IMR-90 (cell line): Measurements from ENCODE around the gene LSM14B. TPM values are rescaled to one million over a fixed set of nuclear protein-coding genes. Genes with fewer than 3 reads are reported as not detected.
A peak's percentile ranks its signal among the peaks of the same experiment; 100 is the strongest.

Experiments used
- ATAC-seq: fragments of 200-7000 bp; cut with Tn5 transposase; 2 replicates; pipeline ENCODE4 v1.9.1; 2020; ENCODE audit warnings: low read depth, mild to moderate bottlenecking, moderate library complexity
- BruUV-seq: library from RNA; stranded (reverse); fragments of 400-500 nt; replicated peaks from 2 replicates; lab custom pipeline; 2021; lab: Mats Ljungman, UMichigan
- CTCF ChIA-PET: fragments of 300-600 bp; formaldehyde crosslinking; extraction: SDS; loops from one replicate; lab custom pipeline; 2021; ENCODE audit warnings: antibody characterized with exemption; lab: Yijun Ruan, JAX
- POLR2A ChIA-PET: fragments of 300-600 bp; sonication (Branson Sonifier 250); formaldehyde crosslinking; loops from one replicate; lab custom pipeline; 2022; ENCODE audit warnings: antibody characterized with exemption; ENCODE audit not compliant: unreplicated experiment; lab: Charles Lee
- DNase-seq: peaks from one replicate; pipeline ENCODE4 v3.0.0; 2013
- H2AFZ ChIP-seq: replicated peaks from 2 replicates; pipeline ENCODE3; 2013; ENCODE audit warnings: low read length, mild to moderate bottlenecking; ENCODE audit not compliant: poor library complexity
- H2AK5ac ChIP-seq: 2 replicates; pipeline ENCODE4 v1.6.1; 2013; ENCODE audit warnings: low read depth, low read length, inconsistent platforms
- H2AK9ac ChIP-seq: replicated peaks from 2 replicates; pipeline ENCODE3; 2013; ENCODE audit warnings: mild to moderate bottlenecking, low read depth, low read length, moderate library complexity; ENCODE audit not compliant: poor library complexity
- H2BK120ac ChIP-seq: 2 replicates; pipeline ENCODE4 v1.6.1; 2013; ENCODE audit warnings: low read depth, low read length, inconsistent platforms
- H2BK15ac ChIP-seq: 3 replicates; pipeline ENCODE4 v1.6.1; 2013; ENCODE audit warnings: low read depth, low read length, inconsistent platforms
- H2BK20ac ChIP-seq: 2 replicates; pipeline ENCODE4 v1.6.1; 2013; ENCODE audit warnings: low read depth, mild to moderate bottlenecking, inconsistent platforms, low read length, moderate library complexity
- H2BK5ac ChIP-seq: 2 replicates; pipeline ENCODE4 v1.6.1; 2013; ENCODE audit warnings: mild to moderate bottlenecking, low read depth, low read length, inconsistent platforms; ENCODE audit not compliant: poor library complexity, severe bottlenecking
- H3K14ac ChIP-seq: replicated peaks from 2 replicates; pipeline ENCODE4 v1.6.1; 2013; ENCODE audit warnings: low read depth, low read length, inconsistent platforms
- H3K18ac ChIP-seq: 2 replicates; pipeline ENCODE4 v1.6.1; 2013; ENCODE audit warnings: low read depth, low read length, control low read depth
- H3K23ac ChIP-seq: 2 replicates; pipeline ENCODE4 v1.6.1; 2013; ENCODE audit warnings: low read depth, low read length, inconsistent platforms
- H3K27ac ChIP-seq: 2 replicates; pipeline ENCODE4 v1.5.1; 2013; ENCODE audit warnings: mild to moderate bottlenecking, control low read depth, low read length; ENCODE audit not compliant: insufficient read depth
- H3K27me3 ChIP-seq: 2 replicates; pipeline ENCODE4 v1.6.1; 2013; ENCODE audit warnings: low read length; ENCODE audit not compliant: control insufficient read depth, insufficient read depth
- H3K36me3 ChIP-seq: 2 replicates; pipeline ENCODE4 v1.6.1; 2013; ENCODE audit warnings: low read length, mixed read lengths; ENCODE audit not compliant: control insufficient read depth, insufficient read depth
- H3K4ac ChIP-seq: 2 replicates; pipeline ENCODE4 v1.6.1; 2013; ENCODE audit warnings: low read depth, low read length, inconsistent platforms
- H3K4me1 ChIP-seq: 2 replicates; pipeline ENCODE4 v1.6.1; 2013; ENCODE audit warnings: low read length, mixed read lengths; ENCODE audit not compliant: control insufficient read depth, insufficient read depth
- H3K4me2 ChIP-seq: 2 replicates; pipeline ENCODE4 v1.6.1; 2013; ENCODE audit warnings: low read depth, mild to moderate bottlenecking, control low read depth, low read length, moderate library complexity
- H3K4me3 ChIP-seq: 2 replicates; pipeline ENCODE4 v1.5.1; 2013; ENCODE audit warnings: low read depth, mild to moderate bottlenecking, control low read depth, low read length, moderate library complexity; ENCODE audit not compliant: insufficient read depth
- H3K56ac ChIP-seq: 2 replicates; pipeline ENCODE4 v1.6.1; 2013; ENCODE audit warnings: low read length, inconsistent platforms; ENCODE audit not compliant: insufficient read depth; ENCODE audit errors: extremely low read depth
- H3K79me1 ChIP-seq, 2 experiments: 2 replicates each; pipeline ENCODE4 v1.6.1; 2013; ENCODE audit warnings: low read length in 2 of 2, inconsistent platforms in 1 of 2, low read depth in 1 of 2
- H3K9ac ChIP-seq: 2 replicates; pipeline ENCODE4 v1.6.1; 2013; ENCODE audit warnings: low read depth, low read length, control low read depth
- H3K9me1 ChIP-seq: 2 replicates; pipeline ENCODE4 v1.6.1; 2013; ENCODE audit warnings: low read length, inconsistent platforms; ENCODE audit not compliant: insufficient read depth
- H3K9me3 ChIP-seq: 2 replicates; pipeline ENCODE4 v1.6.1; 2013; ENCODE audit warnings: low read length; ENCODE audit not compliant: control insufficient read depth, insufficient read depth
- H4K20me1 ChIP-seq: 2 replicates; pipeline ENCODE4 v1.6.1; 2013; ENCODE audit warnings: low read length, inconsistent platforms; ENCODE audit not compliant: insufficient read depth
- H4K5ac ChIP-seq: 2 replicates; pipeline ENCODE4 v1.6.1; 2013; ENCODE audit warnings: mild to moderate bottlenecking, low read depth, low read length, control low read depth
- H4K8ac ChIP-seq, 2 experiments: 2 replicates each; pipeline ENCODE4 v1.6.1; 2013; ENCODE audit warnings: low read depth in 2 of 2, low read length in 2 of 2, control low read depth in 1 of 2, inconsistent platforms in 1 of 2
- H4K91ac ChIP-seq: 2 replicates; pipeline ENCODE4 v1.6.1; 2013; ENCODE audit warnings: low read depth, low read length, inconsistent platforms; ENCODE audit not compliant: insufficient read depth
- BHLHE40 ChIP-seq: fragments of 150-350 bp; IDR thresholded peaks from 2 replicates; pipeline ENCODE4 v1.6.1; 2016; ENCODE audit warnings: mild to moderate bottlenecking, low read depth, low read length
- CEBPB ChIP-seq: IDR thresholded peaks from 2 replicates; pipeline ENCODE4 v1.6.1; 2012; ENCODE audit warnings: low read depth, low read length, improper control_type of control experiment
- CHD1 ChIP-seq: IDR thresholded peaks from 2 replicates; pipeline ENCODE4 v1.6.1; 2012; ENCODE audit warnings: low read depth, low read length, improper control_type of control experiment
- CTCF ChIP-seq: conservative IDR thresholded peaks from 2 replicates; pipeline ENCODE4 v1.5.1; 2012; ENCODE audit warnings: mild to moderate bottlenecking, low read depth, low read length, improper control_type of control experiment
- ELK1 ChIP-seq: fragments of 150-350 bp; IDR thresholded peaks from 2 replicates; pipeline ENCODE4 v1.6.1; 2016; ENCODE audit warnings: low read depth, mild to moderate bottlenecking, low read length, moderate library complexity, borderline replicate concordance
- MAFK ChIP-seq: IDR thresholded peaks from 2 replicates; pipeline ENCODE4 v1.6.1; 2012; ENCODE audit warnings: low read depth, low read length, improper control_type of control experiment
- MAZ ChIP-seq: IDR thresholded peaks from 2 replicates; pipeline ENCODE4 v1.6.1; 2012; ENCODE audit warnings: low read depth, mild to moderate bottlenecking, low read length, improper control_type of control experiment, moderate library complexity, borderline replicate concordance
- MXI1 ChIP-seq: IDR thresholded peaks from 2 replicates; pipeline ENCODE4 v1.6.1; 2012; ENCODE audit warnings: low read depth, mild to moderate bottlenecking, low read length, moderate library complexity, borderline replicate concordance
- NFE2L2 ChIP-seq: fragments of 150-350 bp; IDR thresholded peaks from 2 replicates; pipeline ENCODE4 v1.6.1; 2016; ENCODE audit warnings: low read depth, mild to moderate bottlenecking, low read length
- POLR2A ChIP-seq: IDR thresholded peaks from 2 replicates; pipeline ENCODE4 v1.6.1; 2012; ENCODE audit warnings: mild to moderate bottlenecking, low read depth, low read length
- RCOR1 ChIP-seq: IDR thresholded peaks from 2 replicates; pipeline ENCODE4 v1.6.1; 2012; ENCODE audit warnings: mild to moderate bottlenecking, low read length, improper control_type of control experiment; ENCODE audit not compliant: insufficient replicate concordance
- RFX5 ChIP-seq: IDR thresholded peaks from 2 replicates; pipeline ENCODE4 v1.8.0; 2012; ENCODE audit warnings: low read depth, mild to moderate bottlenecking, low read length, moderate library complexity
- USF2 ChIP-seq: fragments of 150-350 bp; IDR thresholded peaks from 2 replicates; pipeline ENCODE4 v1.6.1; 2017; ENCODE audit warnings: mild to moderate bottlenecking, antibody characterized with exemption, low read length, low read depth
- WGBS, 2 experiments: methylation state at CpG; one replicate each; pipeline versions ENCODE4 v1.1.5 to v1.1.7; 2013; ENCODE audit warnings: missing lambda C conversion rate in 2 of 2; ENCODE audit not compliant: insufficient read length in 1 of 2; ENCODE audit errors: extremely low coverage in 2 of 2; 5-methylcytosine and 5-hydroxymethylcytosine counted together
- dilution Hi-C: fragments of 300-500 bp; cut with HindIII; formaldehyde crosslinking; loops from one replicate; pipeline ENCODE4 v1.14.3; 2018; ENCODE audit warnings: low sequenced_read_pairs; ENCODE audit not compliant: unreplicated experiment
- in situ Hi-C: fragments of 300-500 bp; cut with MboI; formaldehyde crosslinking; loops from 3 replicates; pipeline ENCODE4 v1.14.3; 2019; ENCODE audit warnings: low sequenced_read_pairs, inconsistent platforms, mixed read lengths
- intact Hi-C: fragments of 100-400 bp; cut with micrococcal nuclease; formaldehyde crosslinking; loops from 2 replicates; pipeline ENCODE4 v1.10.0; 2022
- polyA plus RNA-seq, 3 experiments: library from polyadenylated mRNA; depleted of rRNA; stranded (reverse); fragments of >200 nt; gene quantifications; 2 replicates each; pipeline ENCODE4 v1.2.3, GENCODE V29; 2012; ENCODE audit warnings: low replicate concordance in 1 of 3
- total RNA-seq: library from RNA; depleted of rRNA; stranded (reverse); fragments of >200 nt; gene quantifications from 2 replicates; pipeline ENCODE4 v1.2.3, GENCODE V29; 2012

The LSM14B gene
- total and polyA plus RNA-seq, 2 of the 4 experiments (the other 2 are of a cell fraction) = 23.7 to 41.1 TPM

- H3K27ac ChIP-seq = no peak overlapping the region
- no peak overlapping the region for H3K4me3 ChIP-seq
Measured at GRCh38 chr20:62141043-62141396, 18.7 kb downstream of the LSM14B start.

More at GRCh38 chr20:62141043-62141396, 18.7 kb downstream of the LSM14B start:
- no peak overlapping the region for H2BK20ac ChIP-seq
- H3K36me3 ChIP-seq = peaks cover 42% of the 10 kb centered on the region
- H3K27me3 ChIP-seq = no peaks in the 10 kb centered on the region
- no peak for ATAC-seq
- no peak overlapping the region for H4K5ac ChIP-seq
- no peak overlapping the region for H3K18ac ChIP-seq
- ChIA-PET POLR2A (no interaction called here), CTCF (no interaction called here)
- no peak overlapping the region for H2BK120ac ChIP-seq
- peaks cover 88% of the 10 kb centered on the region for H4K20me1 ChIP-seq
- peaks cover 17 to 80% of the 10 kb centered on the region in 2 experiments for H3K79me1 ChIP-seq
- H3K14ac ChIP-seq = no peak overlapping the region
- H3K9ac ChIP-seq = 0 out of 2 replicates have a peak overlapping the region, but pooled peaks have one; percentile 3
- in situ Hi-C loops = no loop called here
- no peak overlapping the region for H4K91ac ChIP-seq
- H3K23ac ChIP-seq = no peak overlapping the region
- dilution Hi-C loops = no loop called here
- H2AFZ ChIP-seq = no peak overlapping the region
- no peak overlapping the region for H2BK5ac ChIP-seq
- no TSS peak for BruUV-seq
- TF ChIP-seq BHLHE40 = no peak
- TF ChIP-seq USF2 = no peak
- TF ChIP-seq MAZ = no peak
- no peak for TF ChIP-seq CEBPB
- no peak for TF ChIP-seq ELK1
- no peak for TF ChIP-seq RFX5
- TF ChIP-seq CHD1 = no peak
- TF ChIP-seq MXI1 = no peak
- TF ChIP-seq RCOR1 = no peak
- no peak for TF ChIP-seq NFE2L2
- TF ChIP-seq MAFK = no peak
- no peak for TF ChIP-seq POLR2A
- no peak for TF ChIP-seq CTCF
- no peak overlapping the region for H2BK15ac ChIP-seq
- no peak for DNase-seq
- no peak overlapping the region for H3K4ac ChIP-seq
- no peak overlapping the region for H4K8ac ChIP-seq
- no CpG with 5 or more reads among the region's 7 CpGs for WGBS, 2 experiments
- no peak overlapping the region for H3K56ac ChIP-seq
- H3K9me1 ChIP-seq = peaks cover 17% of the 10 kb centered on the region
- H2AK5ac ChIP-seq = no peak overlapping the region
- intact Hi-C loops = loop anchor here (1.0 kb wide), 1 partner anchor 131 kb away; no protein-coding TSS in a partner anchor
- H2AK9ac ChIP-seq = peak overlapping the region; percentile 34
- peak overlapping the region; percentile 89; the same call in 1 of the 2 replicates for H3K4me2 ChIP-seq
- H3K9me3 ChIP-seq = no peaks in the 10 kb centered on the region
- H3K4me1 ChIP-seq = peaks cover 15% of the 10 kb centered on the region
